NCI-H128 (cell line): Measurements from ENCODE around the gene SLC5A9.

Experiments used
- DNase-seq: peaks from one replicate; lab custom pipeline; 2025; ENCODE audit not compliant: unreplicated experiment; lab: John Stamatoyannopoulos, UW

SLC5A9 gene

GRCh38 chr1:48222501-48223242, at the start of gene SLC5A9:
Gene SLC5A9 (plus strand): TSS chr1:48222716. CDS start chr1:48222737, 21 bp downstream.
- no peak for DNase-seq

DNA sequence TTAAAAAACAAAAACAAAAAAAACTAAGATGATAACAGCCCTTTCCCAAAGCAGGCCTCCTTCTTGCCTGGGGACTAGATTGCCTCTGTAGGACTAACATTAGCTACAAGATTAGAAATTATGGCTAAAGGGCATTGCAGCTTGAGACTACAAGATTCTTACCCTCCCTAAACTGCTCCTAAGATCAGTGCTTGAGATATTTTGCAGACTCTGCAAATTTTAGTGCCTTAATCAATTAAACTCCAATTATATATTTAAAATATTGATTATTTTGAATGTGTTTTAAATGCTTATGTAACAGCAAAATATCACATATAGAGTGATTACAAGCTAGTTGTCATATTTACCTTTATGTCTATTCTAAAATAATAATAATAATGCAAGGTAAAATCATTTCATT, 47.4 kb upstream of the SLC5A9 start:
- no peak for DNase-seq

- DNase-seq: no peak
Measured at GRCh38 chr1:48177257-48177656, 45.3 kb upstream of the SLC5A9 start.

DNA sequence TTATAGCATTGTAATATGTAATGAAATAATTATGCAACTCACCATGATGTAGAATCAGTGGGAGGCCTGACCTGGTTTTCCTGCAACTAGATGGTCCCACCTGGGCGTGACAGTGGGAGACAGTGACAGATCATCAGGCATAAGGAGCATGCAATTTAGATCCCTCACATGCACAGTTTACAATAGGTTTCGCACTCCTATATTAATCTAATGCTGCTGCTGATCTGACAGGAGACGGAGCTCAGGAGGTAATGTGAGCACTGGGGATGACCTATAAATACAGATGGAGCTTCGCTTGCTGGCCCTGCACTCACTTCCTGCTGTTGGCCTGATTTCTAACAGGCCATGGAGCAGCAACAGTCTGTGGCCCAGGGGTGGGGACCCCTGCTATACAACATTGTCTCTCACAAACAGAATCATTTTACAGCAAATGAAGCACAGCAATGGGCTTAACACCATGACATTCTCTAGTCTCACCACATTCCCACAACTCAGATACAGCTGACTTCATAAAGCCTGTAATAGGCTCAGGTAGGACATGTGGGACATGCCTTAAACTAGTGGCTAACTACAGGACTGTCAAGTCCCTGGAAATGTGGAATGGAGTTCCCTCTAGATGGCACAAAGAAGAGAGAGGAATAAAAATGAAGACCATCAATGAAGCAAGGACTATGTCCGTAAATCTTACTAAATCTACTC, 40.7 kb upstream of the SLC5A9 start:
- no peak for DNase-seq

DNA sequence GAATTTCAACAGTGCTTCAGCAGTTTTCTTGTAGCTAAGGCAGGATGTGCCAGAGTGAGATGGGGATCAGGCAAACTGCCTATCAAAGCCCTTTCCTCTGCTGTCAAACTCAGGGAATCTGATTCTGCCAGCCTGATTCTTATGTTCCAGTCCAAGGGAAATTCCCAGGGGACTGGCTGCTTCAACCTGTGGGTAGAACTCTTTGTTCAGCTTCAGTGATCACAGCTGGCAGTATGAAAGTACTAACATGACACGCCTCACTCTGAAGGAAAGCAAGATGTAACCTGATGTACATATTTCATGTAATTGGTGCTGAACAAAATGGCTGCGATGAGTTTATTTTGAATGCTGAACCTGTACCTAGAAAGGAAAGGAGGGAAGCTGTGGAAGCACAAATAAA, 40.1 kb upstream of the SLC5A9 start:
- DNase-seq: peak; percentile 91

GRCh38 chr1:48186306-48186839, 36.1 kb upstream of the SLC5A9 start:
- DNase-seq: no peak

DNA sequence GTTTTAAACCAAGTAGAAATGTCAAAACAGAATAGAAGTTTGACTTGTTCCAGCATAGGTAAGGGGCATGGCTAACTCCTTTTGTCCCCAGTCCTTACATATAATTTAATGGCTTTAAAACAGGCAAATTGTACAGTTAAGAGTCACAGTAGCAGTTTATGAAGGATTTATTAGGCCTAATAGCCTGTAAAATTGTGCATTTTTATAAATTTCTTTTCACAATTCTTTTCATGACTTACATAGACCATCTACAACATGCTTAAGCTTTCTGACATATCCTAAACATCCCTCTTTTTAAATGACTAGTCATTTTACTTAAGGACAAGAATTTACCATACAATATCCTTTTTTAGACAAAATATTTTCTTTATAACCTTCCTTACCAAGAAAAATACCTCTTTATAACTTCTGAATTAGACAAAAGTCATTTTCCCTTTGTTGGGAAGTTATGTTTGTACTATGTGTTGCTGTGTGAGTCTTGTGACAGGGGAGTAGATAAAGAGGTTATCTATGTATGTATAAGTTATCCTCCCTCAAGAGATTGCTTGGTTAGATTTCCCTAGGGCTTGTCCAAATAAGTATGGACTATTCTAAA, 34.5 kb upstream of the SLC5A9 start:
- DNase-seq: no peak

DNA sequence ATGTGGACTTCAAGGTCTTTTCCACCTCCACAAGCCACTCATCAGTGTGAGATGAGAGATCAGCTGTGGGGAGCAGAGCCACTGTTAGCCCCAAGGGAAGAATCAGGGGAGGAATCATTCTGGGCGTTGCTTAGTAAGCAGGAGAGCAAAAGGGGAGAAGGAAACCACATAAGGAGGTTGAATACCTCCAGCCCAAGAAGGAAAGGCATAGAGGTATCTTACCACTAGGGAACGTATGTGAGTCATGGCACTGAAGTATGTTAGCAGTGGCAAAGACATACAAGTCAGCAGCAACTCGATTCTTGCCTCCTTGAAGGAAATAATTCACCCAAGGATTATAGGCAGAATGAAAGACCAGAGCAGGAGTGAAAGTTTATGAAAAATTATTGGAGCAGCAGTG, 31.6 kb upstream of the SLC5A9 start:
- no peak for DNase-seq

DNA sequence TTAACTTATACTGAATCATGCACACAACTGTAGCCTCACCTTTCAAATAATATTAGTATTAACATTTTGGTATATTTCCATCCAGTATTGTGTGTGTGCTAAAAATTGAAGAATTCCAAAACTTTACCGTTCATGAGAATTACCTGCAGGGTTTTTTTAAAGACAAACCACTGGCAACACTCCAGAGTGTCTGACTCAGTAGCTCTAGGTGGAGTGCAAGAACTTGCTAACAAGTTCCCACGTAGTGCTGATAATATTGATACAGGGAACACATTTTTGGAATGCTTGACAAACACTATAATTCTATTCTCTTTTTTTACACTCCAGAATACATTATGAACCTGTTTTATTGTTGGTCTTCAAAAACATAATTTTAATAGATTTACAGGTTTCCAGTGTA, 27.7 kb upstream of the SLC5A9 start:
- DNase-seq: no peak

- DNase-seq: no peak
Measured at GRCh38 chr1:48196237-48196636, 26.3 kb upstream of the SLC5A9 start.

DNA sequence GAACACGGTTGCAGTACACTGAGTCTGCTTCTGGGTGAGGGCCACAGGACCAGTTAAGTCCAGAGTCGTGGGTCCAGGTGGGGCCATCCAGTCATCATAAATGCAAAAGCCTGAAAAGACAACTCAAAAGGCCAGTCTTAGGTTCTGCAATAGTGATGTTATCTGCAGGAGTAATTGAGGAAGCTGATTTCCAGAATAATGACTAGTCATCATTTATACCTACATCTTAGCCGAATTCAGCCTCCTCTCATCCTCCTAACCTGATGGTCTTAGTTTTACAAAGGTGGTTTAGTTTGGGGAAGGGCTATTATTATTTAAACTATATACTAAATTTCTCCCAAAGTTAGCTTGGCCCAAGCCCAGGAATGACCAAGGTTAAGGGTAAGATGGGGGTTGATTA, 23.5 kb upstream of the SLC5A9 start:
- DNase-seq: no peak

DNA sequence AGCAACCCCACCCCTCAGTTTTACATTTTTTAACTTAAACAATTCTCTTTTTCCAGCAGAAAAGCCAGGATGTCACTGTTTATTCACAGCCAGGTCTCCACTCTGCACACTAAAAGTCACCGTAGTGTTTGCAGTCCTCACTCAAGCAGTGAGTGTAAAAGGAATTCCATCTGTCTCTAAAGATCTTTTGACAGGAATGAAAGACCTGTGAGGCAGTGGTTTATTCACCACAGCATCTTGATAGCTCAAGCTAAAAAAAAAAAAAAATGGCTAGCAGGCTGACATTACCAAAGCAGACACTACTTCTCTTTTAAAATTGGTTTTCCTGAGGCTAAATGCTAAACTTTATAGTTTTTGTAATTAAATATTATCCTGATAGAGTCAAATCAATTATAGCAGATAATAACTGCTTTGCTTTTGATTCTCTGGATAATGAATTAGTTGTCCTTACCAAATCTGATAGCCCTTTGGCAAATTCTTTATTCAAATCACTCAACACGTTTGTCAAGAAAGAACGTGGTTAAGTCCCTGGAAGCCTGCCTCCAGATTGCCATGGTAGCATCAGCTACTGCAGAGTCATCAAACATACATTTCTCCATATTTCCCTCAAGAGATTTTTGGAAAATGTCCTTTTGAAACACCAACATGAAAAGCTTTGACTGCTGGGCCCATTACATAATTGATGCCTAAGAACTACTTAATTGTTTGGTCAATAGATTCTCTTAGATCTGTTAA, 22.2 kb upstream of the SLC5A9 start:
- DNase-seq: no peak

GRCh38 chr1:48202030-48202752, 20.3 kb upstream of the SLC5A9 start:
- peak; percentile 48 for DNase-seq

DNA sequence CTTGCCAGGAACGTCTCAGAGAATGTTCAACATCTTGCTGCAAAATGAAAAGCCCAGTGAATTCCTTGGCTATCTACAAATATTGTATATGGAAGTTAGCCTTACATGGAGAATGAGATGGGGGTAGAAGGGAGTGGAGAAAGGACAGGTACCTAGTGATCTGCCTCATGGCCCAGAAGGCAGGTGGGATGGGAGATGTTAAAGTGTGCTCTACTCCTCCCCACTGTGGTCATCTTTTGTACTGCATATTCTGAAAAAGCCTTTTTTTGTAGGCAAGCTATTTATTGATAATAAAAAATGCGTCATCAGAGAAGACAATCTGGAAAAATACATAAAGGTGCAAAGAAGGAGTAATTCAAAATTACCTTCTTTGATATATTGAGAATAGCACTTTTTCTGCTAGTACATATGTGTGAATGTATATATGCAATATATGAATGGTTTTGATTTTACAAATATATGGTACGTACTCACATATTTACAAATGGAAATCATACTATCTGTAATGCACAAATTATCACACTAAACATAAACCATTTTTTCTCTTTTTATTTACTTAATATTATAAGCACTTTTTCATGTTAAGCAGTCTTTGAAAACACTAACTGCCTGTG, 19.1 kb upstream of the SLC5A9 start:
- DNase-seq: no peak

- DNase-seq: no peak
Measured at GRCh38 chr1:48205522-48205921, 17.0 kb upstream of the SLC5A9 start.

GRCh38 chr1:48206371-48206770, 16.1 kb upstream of the SLC5A9 start:
- DNase-seq: no peak

- no peak for DNase-seq
Measured at GRCh38 chr1:48207131-48207530, 15.4 kb upstream of the SLC5A9 start.

DNA sequence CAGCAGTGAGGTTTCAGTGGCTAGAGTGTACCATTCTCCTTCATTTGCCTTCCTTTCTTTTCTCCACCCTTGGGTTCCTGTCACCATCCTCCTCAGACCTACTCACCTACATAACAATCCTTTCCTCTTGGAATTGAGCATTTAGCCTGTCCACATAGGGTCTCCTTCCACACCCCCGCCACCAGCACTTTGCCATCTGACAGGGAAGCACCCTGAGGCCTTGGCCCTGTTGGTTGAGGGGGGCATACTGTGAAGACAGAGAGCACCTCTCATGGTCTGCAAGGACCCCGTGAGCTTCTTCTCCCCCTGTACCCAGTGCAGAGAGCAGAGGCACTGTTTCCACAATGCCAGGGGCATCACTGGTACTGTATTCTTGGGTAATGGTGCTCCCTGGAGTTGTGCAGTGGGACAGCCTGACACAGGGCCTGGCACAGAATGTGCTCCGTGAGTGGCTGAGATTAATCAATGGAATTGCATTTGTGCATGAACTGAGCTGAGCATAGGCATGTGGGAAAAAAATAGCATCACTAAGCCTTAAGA, 14.9 kb upstream of the SLC5A9 start:
- no peak for DNase-seq

GRCh38 chr1:48208251-48208650, 14.3 kb upstream of the SLC5A9 start:
- DNase-seq: no peak

DNA sequence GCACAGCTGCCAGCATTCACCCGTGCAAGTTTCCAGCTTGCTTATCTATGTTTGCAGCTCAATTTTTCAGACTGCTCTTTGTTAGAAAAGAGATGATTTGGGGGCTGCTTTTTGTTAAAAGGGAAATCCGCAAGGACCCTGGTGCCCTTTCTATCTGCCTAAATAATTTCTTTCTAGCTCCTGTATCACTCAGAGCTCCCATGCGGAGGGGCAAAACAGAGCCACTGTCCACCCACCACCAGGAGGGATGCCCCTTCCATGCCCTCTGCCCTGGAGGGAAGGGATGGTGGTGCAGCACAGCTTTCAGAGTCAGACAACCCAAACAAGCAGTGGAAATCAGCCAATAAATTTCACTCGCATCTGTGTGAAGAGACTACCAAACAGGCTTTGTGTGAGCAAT, 13.9 kb upstream of the SLC5A9 start:
- no peak for DNase-seq
